ENCODE data around the gene YY1.

DNA sequence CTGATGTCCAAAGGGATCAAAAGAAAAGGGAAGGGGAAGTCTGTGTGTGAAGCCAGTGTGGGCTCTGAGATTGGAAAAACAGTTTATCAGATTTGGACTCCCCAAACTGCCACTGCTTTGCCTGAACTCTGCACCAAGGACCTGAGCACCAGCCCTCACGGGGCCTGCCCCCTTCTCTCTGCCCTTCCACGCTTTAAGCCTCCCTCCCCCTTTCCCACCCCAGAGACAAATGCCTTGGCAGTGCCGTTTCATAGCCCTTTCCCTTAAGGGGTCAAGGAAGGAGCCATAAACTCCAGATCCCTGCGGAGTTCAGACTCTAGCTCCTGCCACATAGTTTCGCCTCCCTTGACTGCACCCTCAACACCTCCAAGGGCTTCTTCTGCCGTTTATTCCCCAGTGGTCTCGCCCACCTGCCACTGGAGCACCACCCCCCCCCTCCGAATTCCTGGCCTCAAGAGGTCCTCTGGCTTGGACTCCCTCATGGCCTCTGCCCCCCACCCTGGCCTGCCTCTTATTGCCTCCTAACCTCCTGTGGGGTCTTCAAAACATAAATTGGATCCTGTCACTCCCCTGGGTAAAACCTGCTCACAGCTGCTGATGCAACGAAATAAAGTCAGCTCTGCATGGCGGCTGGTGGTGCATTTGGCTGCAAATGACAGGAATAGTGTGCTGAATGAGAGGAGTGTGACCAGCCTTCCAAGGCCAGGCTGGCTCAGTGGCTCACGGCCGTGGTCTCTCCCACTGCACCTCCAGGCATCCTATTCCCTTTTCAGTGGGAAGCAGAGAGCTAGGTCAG is 48.5 kb downstream of the YY1 start:
- no peak for TF ChIP-seq EZH2 (IDR thresholded peaks at IDR 0.05; ENCODE audit: low read length, missing control alignments)
- TF ChIP-seq, protein P1, sequence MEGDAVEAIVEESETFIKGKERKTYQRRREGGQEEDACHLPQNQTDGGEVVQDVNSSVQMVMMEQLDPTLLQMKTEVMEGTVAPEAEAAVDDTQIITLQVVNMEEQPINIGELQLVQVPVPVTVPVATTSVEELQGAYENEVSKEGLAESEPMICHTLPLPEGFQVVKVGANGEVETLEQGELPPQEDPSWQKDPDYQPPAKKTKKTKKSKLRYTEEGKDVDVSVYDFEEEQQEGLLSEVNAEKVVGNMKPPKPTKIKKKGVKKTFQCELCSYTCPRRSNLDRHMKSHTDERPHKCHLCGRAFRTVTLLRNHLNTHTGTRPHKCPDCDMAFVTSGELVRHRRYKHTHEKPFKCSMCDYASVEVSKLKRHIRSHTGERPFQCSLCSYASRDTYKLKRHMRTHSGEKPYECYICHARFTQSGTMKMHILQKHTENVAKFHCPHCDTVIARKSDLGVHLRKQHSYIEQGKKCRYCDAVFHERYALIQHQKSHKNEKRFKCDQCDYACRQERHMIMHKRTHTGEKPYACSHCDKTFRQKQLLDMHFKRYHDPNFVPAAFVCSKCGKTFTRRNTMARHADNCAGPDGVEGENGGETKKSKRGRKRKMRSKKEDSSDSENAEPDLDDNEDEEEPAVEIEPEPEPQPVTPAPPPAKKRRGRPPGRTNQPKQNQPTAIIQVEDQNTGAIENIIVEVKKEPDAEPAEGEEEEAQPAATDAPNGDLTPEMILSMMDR (conservative IDR thresholded peaks at IDR 0.05 in 1 of 2, IDR thresholded peaks at IDR 0.05 in 1 of 2; ENCODE audit: low read depth in 1 of 2, low read length in 2 of 2) = no peak
